ENCODE results near the gene SPON1.
"Not testable (repeated sequence)": the region's sequence is repeated elsewhere in the genome, so short reads cannot be mapped to it uniquely, and the experiment has no call there.

Gene SPON1

DNA sequence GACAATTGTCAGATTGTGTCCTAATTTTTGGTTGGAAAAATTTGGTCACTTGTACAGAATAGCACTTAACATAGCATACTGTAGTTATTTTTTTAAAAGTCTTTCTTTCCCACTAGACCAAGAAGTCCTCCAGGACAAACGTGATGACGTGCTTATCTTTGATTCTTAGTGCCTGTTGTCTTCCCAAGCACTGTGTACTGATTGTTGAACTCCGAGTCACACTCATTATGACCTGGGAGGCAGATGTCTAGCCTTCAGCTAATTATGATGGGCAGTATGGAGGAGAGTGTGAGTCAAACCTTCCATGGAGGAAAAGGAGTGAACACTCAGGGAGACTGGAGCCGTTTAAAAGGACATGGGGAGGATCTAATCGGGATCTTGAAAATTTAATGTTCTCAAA lies 119.8 kb downstream of the SPON1 start:
- DNase-seq (ENCODE audit: low read depth in 2 of 2), result no peak

DNA sequence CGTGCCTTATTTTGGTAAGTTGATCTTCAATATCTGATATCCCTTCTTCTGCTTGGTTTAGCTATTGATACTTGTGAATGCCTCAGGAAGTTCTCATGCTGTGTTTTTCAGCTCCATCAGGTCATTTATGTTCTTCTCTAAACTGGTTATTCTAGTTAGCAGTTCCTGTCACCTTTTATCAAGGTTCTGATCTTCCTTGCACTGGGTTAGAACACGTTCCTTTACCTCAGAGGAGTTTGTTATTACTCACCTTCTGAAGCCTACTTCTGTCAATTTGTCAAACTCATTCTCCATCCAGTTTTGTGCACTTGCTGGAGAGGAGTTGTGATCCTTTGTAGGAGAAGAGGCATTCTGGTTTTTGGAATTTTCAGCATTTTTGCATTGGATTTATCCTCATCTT lies 126.3 kb downstream of the SPON1 start:
- DNase-seq (ENCODE audit: low read depth in 2 of 2), result not testable (repeated sequence)

DNA sequence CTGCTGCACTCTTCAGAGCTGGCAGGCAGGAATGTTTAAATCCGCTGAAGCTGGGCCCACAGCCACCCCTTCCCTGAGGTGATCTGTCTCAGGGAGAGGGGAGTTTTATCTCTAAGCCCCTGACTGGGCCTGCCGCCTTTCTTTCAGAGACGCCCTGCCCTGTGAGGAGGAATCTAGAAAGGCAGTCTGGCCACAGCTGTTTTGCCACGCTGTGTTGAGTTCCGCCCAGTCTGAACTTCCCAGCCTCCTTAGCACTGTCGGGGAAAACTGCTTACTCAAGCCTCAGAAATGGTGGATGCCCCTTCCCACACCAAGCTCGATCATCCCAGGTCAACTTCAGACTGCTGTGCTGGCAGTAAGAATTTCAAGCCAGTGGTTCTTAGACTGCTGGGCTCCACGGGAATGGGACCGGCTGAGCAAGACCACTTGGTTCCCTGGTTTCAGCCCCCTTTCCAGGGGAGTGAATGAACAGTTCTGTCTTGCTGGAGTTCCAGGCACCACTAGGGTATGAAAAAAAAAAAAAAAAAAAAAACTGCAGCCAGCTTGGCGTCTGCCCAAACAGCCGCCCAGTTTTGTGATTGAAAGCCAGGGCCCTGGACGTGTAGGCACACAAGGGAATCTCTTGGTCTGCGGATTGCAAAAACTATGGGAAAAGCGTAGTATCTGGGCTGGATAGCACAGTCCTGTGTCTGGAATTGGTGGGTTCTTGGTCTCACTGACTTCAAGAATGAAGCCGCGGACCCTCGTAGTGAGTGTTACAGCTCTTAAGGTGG lies 127.4 kb downstream of the SPON1 start:
- DNase-seq (ENCODE audit: low read depth in 2 of 2), result no peak

GRCh38 chr11:14090631-14091030 lies 128.1 kb downstream of the SPON1 start:
- DNase-seq (ENCODE audit: low read depth in 2 of 2), result not testable (repeated sequence)

- DNase-seq (ENCODE audit: low read depth in 2 of 2), result no peak
Observed at GRCh38 chr11:14093065-14093464, 130.5 kb downstream of the SPON1 start.

GRCh38 chr11:14094481-14095037 lies 132.0 kb downstream of the SPON1 start:
- DNase-seq (ENCODE audit: low read depth in 2 of 2), result no peak

DNA sequence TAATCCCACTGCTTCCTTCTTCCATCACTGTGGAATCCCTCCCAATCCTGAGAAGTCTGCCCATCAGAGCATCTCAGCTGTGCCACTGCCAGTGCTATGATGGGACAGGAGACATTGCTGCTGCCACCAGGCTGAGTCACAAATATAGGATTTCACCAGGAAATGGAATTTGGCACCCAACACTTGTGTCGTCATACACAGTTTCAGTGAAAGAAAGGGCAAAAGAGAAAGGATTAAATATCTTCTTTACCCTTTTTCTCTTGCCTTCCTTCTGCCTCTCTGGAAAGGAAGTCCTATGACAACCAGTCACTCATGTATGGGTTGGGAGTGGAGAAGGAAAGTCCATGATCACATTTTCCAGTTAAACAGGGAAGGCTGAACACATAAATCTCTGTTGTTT lies 133.4 kb downstream of the SPON1 start:
- no peak for DNase-seq (ENCODE audit: low read depth in 2 of 2)

GRCh38 chr11:14096606-14097005 lies 134.1 kb downstream of the SPON1 start:
- no peak for DNase-seq (ENCODE audit: low read depth in 2 of 2)

DNA sequence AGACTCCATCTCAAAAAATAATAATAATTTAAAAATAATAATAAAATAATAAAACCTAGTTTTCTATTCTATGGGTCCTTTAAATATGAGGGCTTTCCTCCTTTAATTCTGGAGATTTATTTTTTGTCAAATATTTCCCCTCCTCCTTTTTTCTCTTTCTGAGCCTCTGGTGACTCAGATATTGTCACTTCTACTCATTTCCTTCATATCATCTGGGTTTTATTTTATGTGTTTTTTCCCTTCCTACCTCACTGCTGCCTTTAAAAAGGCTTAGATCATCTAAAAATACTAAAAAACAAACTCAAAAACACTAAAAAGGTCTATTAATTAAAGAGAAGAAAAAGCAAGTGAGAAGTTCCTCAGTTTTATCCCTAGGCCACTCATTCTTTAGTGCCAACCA lies 138.9 kb downstream of the SPON1 start:
- DNase-seq (ENCODE audit: low read depth in 2 of 2), result no peak

DNA sequence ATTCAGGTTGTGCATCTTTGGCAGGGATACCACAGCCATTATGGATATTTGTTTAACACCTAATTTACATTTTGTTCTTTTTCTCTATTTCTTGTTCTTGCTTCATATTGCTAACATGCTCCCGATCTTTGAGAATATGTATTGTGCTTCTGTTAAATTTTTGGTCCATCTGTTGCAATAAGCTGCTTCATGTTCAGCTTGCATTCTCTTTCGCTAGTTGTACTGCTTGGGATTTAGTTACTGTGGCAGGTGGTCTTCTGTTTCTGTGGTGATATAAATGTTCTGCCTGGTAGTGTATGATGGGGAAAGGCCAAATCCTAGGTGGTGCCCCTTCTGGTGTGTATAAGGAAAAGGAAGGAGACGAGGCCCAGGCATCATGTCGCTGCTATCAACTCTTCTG lies 140.2 kb downstream of the SPON1 start:
- no peak for DNase-seq (ENCODE audit: low read depth in 2 of 2)

- no peak for DNase-seq (ENCODE audit: low read depth in 2 of 2)
Observed at GRCh38 chr11:14105446-14105845, 142.9 kb downstream of the SPON1 start.

- DNase-seq (ENCODE audit: low read depth in 2 of 2), result no peak
Observed at GRCh38 chr11:14106303-14107049, 144.0 kb downstream of the SPON1 start.

DNA sequence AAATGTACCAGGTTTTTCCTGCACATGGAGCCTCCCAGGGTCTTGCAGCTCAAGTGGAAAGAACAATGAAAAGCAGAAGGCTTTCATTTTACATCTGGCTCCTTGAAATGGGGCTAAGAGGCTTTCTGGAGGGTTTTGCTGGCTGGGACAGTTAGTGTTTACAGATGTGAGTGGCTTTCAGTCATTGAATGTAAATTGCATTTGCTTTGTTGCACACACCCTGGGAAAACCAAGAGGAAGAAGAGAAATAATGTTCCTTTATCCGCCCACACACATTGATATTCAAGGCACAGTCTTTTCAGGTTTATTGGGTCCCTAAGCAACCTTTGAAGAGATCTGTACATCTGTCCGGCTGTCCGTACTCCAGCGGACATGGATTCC lies 144.5 kb downstream of the SPON1 start:
- no peak for DNase-seq (ENCODE audit: low read depth in 2 of 2)

DNA sequence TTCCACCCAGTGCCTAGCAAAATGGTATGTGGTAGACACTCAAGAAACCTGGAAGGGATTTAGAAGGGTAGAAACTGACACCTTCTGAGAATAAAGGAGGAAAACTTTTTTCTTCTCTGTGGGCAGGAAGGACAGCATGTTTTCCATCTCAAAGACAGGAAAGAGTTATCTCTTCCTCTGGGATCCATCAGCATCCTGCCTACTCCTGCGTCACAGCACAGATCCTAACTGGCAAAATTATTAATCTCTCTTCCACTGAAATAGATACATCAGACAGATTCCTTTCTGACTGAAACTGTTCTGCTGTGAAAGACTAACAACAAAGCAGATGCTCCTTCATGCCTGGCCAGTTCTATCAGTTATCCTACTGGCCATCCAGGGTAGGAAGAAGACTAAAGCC lies 147.2 kb downstream of the SPON1 start:
- no peak for DNase-seq (ENCODE audit: low read depth in 2 of 2)

DNA sequence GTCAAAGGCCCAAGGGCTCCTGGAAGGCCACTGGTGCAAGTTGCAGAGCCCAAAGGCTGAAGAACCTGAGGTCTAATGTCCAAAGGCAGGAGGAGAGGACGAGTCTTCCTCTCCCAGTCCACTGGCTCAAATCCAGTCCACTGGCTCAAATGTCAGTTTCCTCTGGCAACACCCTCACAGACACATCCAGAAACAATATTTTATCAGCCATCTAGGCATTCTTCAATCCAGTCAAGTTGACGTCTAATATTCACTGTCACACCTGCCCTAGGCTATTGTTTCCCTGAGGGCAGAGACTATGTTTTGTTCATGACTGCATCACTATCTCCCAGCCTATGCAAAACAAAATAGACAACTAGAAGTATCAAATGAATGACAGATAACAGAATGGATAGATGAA lies 148.1 kb downstream of the SPON1 start:
- DNase-seq (ENCODE audit: low read depth in 2 of 2), result no peak

- no peak for DNase-seq (ENCODE audit: low read depth in 2 of 2)
Observed at GRCh38 chr11:14111496-14111895, 149.0 kb downstream of the SPON1 start.

DNA sequence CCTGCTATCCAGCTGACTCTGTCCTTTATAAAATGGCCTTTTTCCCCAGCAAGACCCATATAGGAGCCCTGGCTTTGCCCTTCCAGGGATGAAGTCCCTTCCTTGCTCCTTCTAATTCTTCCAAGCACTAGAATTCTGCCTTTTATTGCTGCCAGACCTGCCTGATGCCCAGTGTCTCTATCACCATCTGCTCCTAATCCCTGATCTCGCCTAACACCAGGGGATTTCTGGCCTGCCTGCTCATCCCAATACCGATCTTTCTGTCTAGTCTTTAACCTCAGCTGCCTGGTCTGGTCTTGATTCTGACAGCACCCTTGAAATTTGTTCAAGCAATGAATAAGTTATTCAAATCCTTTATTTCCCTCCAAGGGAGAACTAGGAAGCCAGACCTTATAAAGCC lies 150.2 kb downstream of the SPON1 start:
- no peak for DNase-seq (ENCODE audit: low read depth in 2 of 2)

DNA sequence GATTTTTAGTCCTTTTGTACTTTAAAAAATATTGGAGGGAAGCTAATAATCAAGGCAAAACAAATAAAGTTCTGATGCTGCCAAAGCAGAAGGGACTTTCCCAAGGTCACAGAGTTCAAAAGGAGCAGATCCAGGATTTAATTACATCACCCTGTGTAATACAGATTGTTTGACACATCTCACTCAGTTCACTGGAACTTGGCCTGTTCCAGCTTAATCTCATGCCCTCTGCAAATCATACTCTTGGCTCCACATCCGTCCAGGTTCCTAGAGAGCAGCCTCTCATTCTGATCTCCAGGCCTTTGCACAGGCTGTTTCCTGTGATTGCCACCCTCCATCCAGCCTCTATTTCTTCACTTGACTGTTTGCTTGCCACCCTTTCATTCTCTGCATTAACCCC lies 151.7 kb downstream of the SPON1 start:
- no peak for DNase-seq (ENCODE audit: low read depth in 2 of 2)

- DNase-seq (ENCODE audit: low read depth in 2 of 2), result no peak
Observed at GRCh38 chr11:14114786-14115185, 152.3 kb downstream of the SPON1 start.

- DNase-seq (ENCODE audit: low read depth in 2 of 2), result no peak
Observed at GRCh38 chr11:14117632-14118031, 155.1 kb downstream of the SPON1 start.

DNA sequence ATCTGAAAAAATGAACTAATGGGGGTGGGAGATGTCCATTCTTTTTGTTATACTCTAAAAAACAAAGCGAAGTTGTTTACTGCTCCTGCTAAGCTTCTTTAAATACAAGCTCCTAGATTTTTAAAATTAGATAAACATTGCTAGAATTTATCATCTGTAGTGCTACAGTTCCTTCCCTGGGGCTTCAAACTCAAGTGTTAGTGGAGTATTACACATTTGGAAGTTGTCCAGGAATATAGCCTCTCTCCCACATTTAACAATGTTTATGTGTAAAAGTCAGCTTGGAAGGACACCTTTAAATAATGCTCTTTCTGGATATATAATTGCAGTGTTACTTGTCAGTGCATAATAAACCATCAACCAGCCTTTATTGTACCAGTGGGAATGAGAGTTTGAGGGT lies 155.5 kb downstream of the SPON1 start:
- DNase-seq (ENCODE audit: low read depth in 2 of 2), result no peak

GRCh38 chr11:14119357-14119756 lies 156.8 kb downstream of the SPON1 start:
- no peak for DNase-seq (ENCODE audit: low read depth in 2 of 2)

GRCh38 chr11:14124350-14124749 lies 161.8 kb downstream of the SPON1 start:
- no peak for DNase-seq (ENCODE audit: low read depth in 2 of 2)
